MM.1S (cell line): Measurements from ENCODE around the gene SYNE3.

Source experiments
- DNase-seq: peaks from one replicate; pipeline ENCODE4 v3.0.0-alpha.2; 2015
- H2AFZ ChIP-seq: fragments of 300-600 bp; sonication (generic); 2 replicates; pipeline ENCODE4 v1.6.0; 2016; ENCODE audit warnings: antibody characterized with exemption, low read length
- H3F3A ChIP-seq: fragments of 300-600 bp; sonication (generic); 2 replicates; pipeline ENCODE4 v1.6.1; 2016; ENCODE audit warnings: mild to moderate bottlenecking, antibody characterized with exemption, low read length, moderate library complexity, mixed read lengths; ENCODE audit not compliant: insufficient read depth
- H3K27ac ChIP-seq: fragments of 300-600 bp; sonication (generic); 2 replicates; pipeline ENCODE4 v1.5.1; 2016; ENCODE audit warnings: mild to moderate bottlenecking, low read length
- H3K27me3 ChIP-seq: fragments of 300-600 bp; sonication (generic); replicated peaks from 2 replicates; pipeline ENCODE4 v1.6.0; 2016; ENCODE audit warnings: low read length; ENCODE audit not compliant: insufficient read depth
- H3K36me3 ChIP-seq: fragments of 300-600 bp; sonication (generic); replicated peaks from 2 replicates; pipeline ENCODE4 v1.6.1; 2016; ENCODE audit warnings: mild to moderate bottlenecking, low read length, mixed read lengths; ENCODE audit not compliant: insufficient read depth
- H3K4me1 ChIP-seq: fragments of 300-600 bp; sonication (generic); 2 replicates; pipeline ENCODE4 v1.6.1; 2016; ENCODE audit warnings: low read length, mixed read lengths
- H3K4me2 ChIP-seq: fragments of 300-600 bp; sonication (generic); 2 replicates; pipeline ENCODE4 v1.6.0; 2016; ENCODE audit warnings: low read depth, low read length
- H3K4me3 ChIP-seq: fragments of 300-600 bp; sonication (generic); 2 replicates; pipeline ENCODE4 v1.5.1; 2016; ENCODE audit warnings: low read length, mixed read lengths
- H3K79me2 ChIP-seq: fragments of 300-600 bp; sonication (generic); 2 replicates; pipeline ENCODE4 v1.6.1; 2016; ENCODE audit warnings: mixed run types, low read length, mixed read lengths
- H3K9ac ChIP-seq: fragments of 300-600 bp; sonication (generic); 2 replicates; pipeline ENCODE4 v1.6.1; 2016; ENCODE audit warnings: low read length, mixed read lengths
- H3K9me2 ChIP-seq: fragments of 300-600 bp; sonication (generic); replicated peaks from 2 replicates; pipeline ENCODE4 v1.6.1; 2016; ENCODE audit warnings: mild to moderate bottlenecking, low read length, mixed read lengths; ENCODE audit not compliant: insufficient read depth
- H3K9me3 ChIP-seq: fragments of 300-600 bp; sonication (generic); replicated peaks from 2 replicates; pipeline ENCODE4 v1.6.1; 2016; ENCODE audit warnings: mild to moderate bottlenecking, low read length, mixed read lengths; ENCODE audit not compliant: insufficient read depth
- H4K20me1 ChIP-seq: fragments of 300-600 bp; sonication (generic); 2 replicates; pipeline ENCODE4 v1.6.1; 2016; ENCODE audit warnings: mild to moderate bottlenecking, low read length, moderate library complexity, mixed read lengths; ENCODE audit not compliant: insufficient read depth
- EZH2 ChIP-seq: fragments of 300-600 bp; sonication (generic); optimal IDR thresholded peaks from 2 replicates; pipeline ENCODE3; 2017; ENCODE audit warnings: low read depth, mild to moderate bottlenecking, antibody characterized with exemption, low read length, mixed read lengths
- EZH2phosphoT487 ChIP-seq: fragments of 300-600 bp; sonication (generic); IDR thresholded peaks from 2 replicates; pipeline ENCODE4 v1.6.1; 2018; ENCODE audit warnings: antibody characterized with exemption, low read length
- TF ChIP-seq, protein P1 (sequence below): fragments of 300-600 bp; sonication (generic); IDR thresholded peaks from 2 replicates; pipeline ENCODE4 v1.5.1; 2016; ENCODE audit warnings: antibody characterized with exemption, low read length, mixed read lengths

Gene SYNE3

DNA sequence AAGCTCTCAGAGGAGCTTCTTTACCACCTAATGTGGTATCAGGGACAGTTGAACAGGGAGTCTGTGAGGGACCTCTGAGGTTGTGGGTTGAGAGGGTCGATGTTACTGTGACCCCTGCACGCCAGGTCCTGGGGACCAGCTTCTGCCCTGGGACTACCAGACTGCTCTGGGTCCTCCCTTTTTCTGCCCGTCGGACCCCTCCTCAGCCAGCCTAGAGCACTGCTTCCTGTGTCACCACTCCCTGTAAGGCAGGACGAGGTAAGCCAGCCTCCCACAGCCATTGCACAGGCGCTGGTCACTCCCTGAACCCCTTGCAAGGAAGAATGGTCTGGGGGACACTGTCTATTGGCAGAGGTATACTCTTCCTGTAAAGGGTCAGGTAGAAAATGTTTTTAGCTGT is 38.1 kb downstream of the SYNE3 start:
- H3K9ac ChIP-seq, result no peak overlapping the region
- H3K27ac ChIP-seq, result no peak overlapping the region
- no peak overlapping the region for H3K4me3 ChIP-seq
- no peaks in the 10 kb centered on the region for H3K9me3 ChIP-seq
- peaks cover 95% of the 10 kb centered on the region for H3K79me2 ChIP-seq
- TF ChIP-seq EZH2 (no peak), EZH2phosphoT487 (no peak)
- TF ChIP-seq, protein P1, sequence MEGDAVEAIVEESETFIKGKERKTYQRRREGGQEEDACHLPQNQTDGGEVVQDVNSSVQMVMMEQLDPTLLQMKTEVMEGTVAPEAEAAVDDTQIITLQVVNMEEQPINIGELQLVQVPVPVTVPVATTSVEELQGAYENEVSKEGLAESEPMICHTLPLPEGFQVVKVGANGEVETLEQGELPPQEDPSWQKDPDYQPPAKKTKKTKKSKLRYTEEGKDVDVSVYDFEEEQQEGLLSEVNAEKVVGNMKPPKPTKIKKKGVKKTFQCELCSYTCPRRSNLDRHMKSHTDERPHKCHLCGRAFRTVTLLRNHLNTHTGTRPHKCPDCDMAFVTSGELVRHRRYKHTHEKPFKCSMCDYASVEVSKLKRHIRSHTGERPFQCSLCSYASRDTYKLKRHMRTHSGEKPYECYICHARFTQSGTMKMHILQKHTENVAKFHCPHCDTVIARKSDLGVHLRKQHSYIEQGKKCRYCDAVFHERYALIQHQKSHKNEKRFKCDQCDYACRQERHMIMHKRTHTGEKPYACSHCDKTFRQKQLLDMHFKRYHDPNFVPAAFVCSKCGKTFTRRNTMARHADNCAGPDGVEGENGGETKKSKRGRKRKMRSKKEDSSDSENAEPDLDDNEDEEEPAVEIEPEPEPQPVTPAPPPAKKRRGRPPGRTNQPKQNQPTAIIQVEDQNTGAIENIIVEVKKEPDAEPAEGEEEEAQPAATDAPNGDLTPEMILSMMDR, result no peak
- H3F3A ChIP-seq, result no peaks in the 10 kb centered on the region
- H3K9me2 ChIP-seq, result no peaks in the 10 kb centered on the region
- H3K4me1 ChIP-seq, result peaks cover 12% of the 10 kb centered on the region; the same call in 1 of the 2 replicates
- no peaks in the 10 kb centered on the region for H3K36me3 ChIP-seq
- H3K27me3 ChIP-seq, result no peaks in the 10 kb centered on the region
- no peak overlapping the region for H2AFZ ChIP-seq
- no peak for DNase-seq
- no peaks in the 10 kb centered on the region for H4K20me1 ChIP-seq
- no peak overlapping the region for H3K4me2 ChIP-seq

DNA sequence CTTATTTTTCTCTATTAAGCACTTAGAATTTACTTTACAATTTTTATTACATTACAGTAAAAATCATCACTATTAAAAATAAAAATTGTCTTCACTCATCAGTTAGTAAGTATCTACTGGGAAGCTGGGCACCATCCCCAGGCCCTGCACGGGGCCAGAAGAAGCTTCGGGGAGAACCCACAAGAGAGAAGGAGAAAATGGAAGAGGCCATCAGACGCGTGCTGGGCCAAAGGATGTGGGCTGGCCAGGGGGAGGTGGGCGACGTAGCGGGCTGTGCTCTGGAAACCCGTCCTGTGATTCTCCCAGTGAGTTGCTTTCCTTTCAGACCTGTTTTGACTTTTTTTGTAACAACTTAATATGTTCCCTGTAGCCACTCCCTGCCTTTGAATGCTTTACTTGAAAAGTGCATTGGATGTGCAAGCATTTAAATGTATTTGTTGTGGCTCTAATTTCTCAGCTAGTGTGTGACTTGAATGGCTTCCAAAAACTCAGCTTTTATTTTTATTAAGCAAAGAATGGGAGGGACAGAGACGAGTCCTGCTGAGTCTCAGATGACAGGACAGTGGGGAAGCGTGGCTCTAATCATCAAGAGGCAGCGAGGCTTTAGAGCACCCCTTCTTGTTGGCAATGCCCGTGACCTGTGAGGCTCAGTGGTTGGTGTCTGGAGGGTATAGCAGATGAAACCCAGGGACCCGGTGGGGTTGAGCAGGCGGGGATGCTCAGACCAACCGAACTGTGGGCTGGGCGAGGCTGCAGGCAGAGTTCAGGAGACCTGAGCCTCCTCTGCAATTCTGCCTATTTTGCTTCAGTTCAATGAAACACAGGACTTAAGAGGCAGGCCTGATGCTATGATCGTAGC is 38.8 kb downstream of the SYNE3 start:
- Histone ChIP-seq H3F3A (no peaks in the 10 kb centered on the region), H3K4me2 (no peak overlapping the region), H3K9me2 (no peaks in the 10 kb centered on the region), H4K20me1 (no peaks in the 10 kb centered on the region), H3K27ac (no peak overlapping the region), H3K4me1 (peaks cover 12% of the 10 kb centered on the region; the same call in 1 of the 2 replicates), H3K4me3 (no peak overlapping the region), H2AFZ (no peak overlapping the region), H3K36me3 (no peaks in the 10 kb centered on the region), H3K9me3 (no peaks in the 10 kb centered on the region), H3K79me2 (peaks cover 95% of the 10 kb centered on the region), H3K27me3 (no peaks in the 10 kb centered on the region), H3K9ac (no peak overlapping the region)
- TF ChIP-seq EZH2phosphoT487 (no peak), EZH2 (no peak)
- TF ChIP-seq, protein P1, result no peak
- DNase-seq, result no peak

DNA sequence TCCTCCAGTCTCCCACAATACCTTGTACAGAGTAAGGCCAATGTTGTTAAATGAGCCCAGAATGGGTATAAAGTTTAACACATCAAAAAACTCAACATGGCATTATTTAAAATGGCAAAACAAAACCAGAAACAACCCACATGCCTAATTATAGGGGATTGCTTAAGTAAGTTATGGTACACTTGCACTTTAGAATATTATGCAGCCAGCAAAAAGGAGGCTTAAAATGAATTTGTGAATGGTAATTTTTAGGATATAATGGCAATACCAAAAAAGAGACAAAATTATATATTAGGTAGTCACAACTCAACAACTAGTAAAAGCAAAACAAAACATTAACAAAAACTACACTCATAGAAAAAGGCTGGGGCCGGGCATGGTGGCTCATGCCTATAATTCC is 39.7 kb downstream of the SYNE3 start:
- H3K27ac ChIP-seq, result no peak overlapping the region

More for the DNA sequence above, 39.7 kb downstream of the SYNE3 start:
- TF ChIP-seq EZH2phosphoT487 (no peak), EZH2 (no peak)
- TF ChIP-seq, protein P1, result no peak
- Histone ChIP-seq H3K4me1 (peaks cover 12% of the 10 kb centered on the region; the same call in 1 of the 2 replicates), H3K4me2 (no peak overlapping the region), H3K9me3 (no peaks in the 10 kb centered on the region), H3K9ac (no peak overlapping the region), H4K20me1 (no peaks in the 10 kb centered on the region), H3K79me2 (peaks cover 97% of the 10 kb centered on the region), H3K4me3 (no peak overlapping the region), H2AFZ (no peak overlapping the region), H3K27me3 (no peaks in the 10 kb centered on the region), H3F3A (no peaks in the 10 kb centered on the region), H3K9me2 (no peaks in the 10 kb centered on the region), H3K36me3 (no peaks in the 10 kb centered on the region)
- DNase-seq, result no peak
